ENCODE results near the gene KDM6A. TPM values are rescaled to one million over a fixed set of nuclear protein-coding genes. Genes with fewer than 3 reads are reported as not detected.

Gene KDM6A
- polyA plus RNA-seq, 1 of the 3 experiments (the other 2 are of a cell fraction): 7.4 TPM

GRCh38 chrX:45022150-45022549 lies 149.2 kb downstream of the KDM6A start:
- no peak overlapping the region for H3K4me2 ChIP-seq
- no peaks in the 10 kb centered on the region for H3K4me1 ChIP-seq (ENCODE audit: control insufficient read depth in 1 of 2, insufficient read depth in 2 of 2, low read depth in 1 of 2, low read length in 1 of 2)
- no peak overlapping the region for H3K9ac ChIP-seq
- ChIA-PET POLR2A (no interaction called here), CTCF (interaction anchor here (1.4 kb wide), 1 partner anchor 11 kb away, joined by 3 read pairs; no protein-coding TSS in a partner anchor)
- no peak overlapping the region for H3K4me3 ChIP-seq (ENCODE audit: low read depth in 2 of 2, low read length in 1 of 2)
- peaks cover 6% of the 10 kb centered on the region; the same call in 1 of the 2 replicates for H4K20me1 ChIP-seq (ENCODE audit: insufficient read depth)
- H3K9me3 ChIP-seq: no peaks in the 10 kb centered on the region
- peaks cover 28% of the 10 kb centered on the region for H3K79me2 ChIP-seq (ENCODE audit: insufficient read depth)
- TF ChIP-seq ELF1 (IDR thresholded peaks at IDR 0.05) (no peak), RXRA (IDR thresholded peaks at IDR 0.05; ENCODE audit: borderline replicate concordance, low read depth) (no peak), TAF1 (IDR thresholded peaks at IDR 0.05; ENCODE audit: borderline replicate concordance, low read depth, low read length) (no peak), EZH2phosphoT487 (IDR thresholded peaks at IDR 0.05; ENCODE audit: borderline replicate concordance, low read depth) (no peak), YY1 (IDR thresholded peaks at IDR 0.05; ENCODE audit: low read depth) (no peak), SMC3 (IDR thresholded peaks at IDR 0.05; ENCODE audit: low read depth, low read length) (no peak), GABPA (IDR thresholded peaks at IDR 0.05; ENCODE audit: low read depth) (no peak), REST (IDR thresholded peaks at IDR 0.05; ENCODE audit: low read depth, low read length) (no peak), MXI1 (IDR thresholded peaks at IDR 0.05; ENCODE audit: low read depth, low read length) (no peak), POLR2AphosphoS5 (IDR thresholded peaks at IDR 0.05; ENCODE audit: low read depth, low read length) (no peak), FOSL2 (IDR thresholded peaks at IDR 0.05; ENCODE audit: borderline replicate concordance, low read depth) (no peak), MEF2A (IDR thresholded peaks at IDR 0.05; ENCODE audit: borderline replicate concordance, low read depth) (no peak)
- TF ChIP-seq, protein P1, sequence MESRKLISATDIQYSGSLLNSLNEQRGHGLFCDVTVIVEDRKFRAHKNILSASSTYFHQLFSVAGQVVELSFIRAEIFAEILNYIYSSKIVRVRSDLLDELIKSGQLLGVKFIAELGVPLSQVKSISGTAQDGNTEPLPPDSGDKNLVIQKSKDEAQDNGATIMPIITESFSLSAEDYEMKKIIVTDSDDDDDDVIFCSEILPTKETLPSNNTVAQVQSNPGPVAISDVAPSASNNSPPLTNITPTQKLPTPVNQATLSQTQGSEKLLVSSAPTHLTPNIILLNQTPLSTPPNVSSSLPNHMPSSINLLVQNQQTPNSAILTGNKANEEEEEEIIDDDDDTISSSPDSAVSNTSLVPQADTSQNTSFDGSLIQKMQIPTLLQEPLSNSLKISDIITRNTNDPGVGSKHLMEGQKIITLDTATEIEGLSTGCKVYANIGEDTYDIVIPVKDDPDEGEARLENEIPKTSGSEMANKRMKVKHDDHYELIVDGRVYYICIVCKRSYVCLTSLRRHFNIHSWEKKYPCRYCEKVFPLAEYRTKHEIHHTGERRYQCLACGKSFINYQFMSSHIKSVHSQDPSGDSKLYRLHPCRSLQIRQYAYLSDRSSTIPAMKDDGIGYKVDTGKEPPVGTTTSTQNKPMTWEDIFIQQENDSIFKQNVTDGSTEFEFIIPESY (IDR thresholded peaks at IDR 0.05; ENCODE audit: borderline replicate concordance, low read depth): no peak
- TF ChIP-seq, protein P2, sequence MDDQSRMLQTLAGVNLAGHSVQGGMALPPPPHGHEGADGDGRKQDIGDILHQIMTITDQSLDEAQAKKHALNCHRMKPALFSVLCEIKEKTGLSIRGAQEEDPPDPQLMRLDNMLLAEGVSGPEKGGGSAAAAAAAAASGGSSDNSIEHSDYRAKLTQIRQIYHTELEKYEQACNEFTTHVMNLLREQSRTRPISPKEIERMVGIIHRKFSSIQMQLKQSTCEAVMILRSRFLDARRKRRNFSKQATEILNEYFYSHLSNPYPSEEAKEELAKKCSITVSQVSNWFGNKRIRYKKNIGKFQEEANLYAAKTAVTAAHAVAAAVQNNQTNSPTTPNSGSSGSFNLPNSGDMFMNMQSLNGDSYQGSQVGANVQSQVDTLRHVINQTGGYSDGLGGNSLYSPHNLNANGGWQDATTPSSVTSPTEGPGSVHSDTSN (IDR thresholded peaks at IDR 0.05): no peak
- TF ChIP-seq, protein P3, sequence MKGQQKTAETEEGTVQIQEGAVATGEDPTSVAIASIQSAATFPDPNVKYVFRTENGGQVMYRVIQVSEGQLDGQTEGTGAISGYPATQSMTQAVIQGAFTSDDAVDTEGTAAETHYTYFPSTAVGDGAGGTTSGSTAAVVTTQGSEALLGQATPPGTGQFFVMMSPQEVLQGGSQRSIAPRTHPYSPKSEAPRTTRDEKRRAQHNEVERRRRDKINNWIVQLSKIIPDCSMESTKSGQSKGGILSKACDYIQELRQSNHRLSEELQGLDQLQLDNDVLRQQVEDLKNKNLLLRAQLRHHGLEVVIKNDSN (IDR thresholded peaks at IDR 0.05; ENCODE audit: borderline replicate concordance, low read depth): no peak
- H3K36me3 ChIP-seq (replicated peaks in 1 of 2; ENCODE audit: control insufficient read depth in 1 of 2, insufficient read depth in 2 of 2, low read length in 1 of 2): no peaks in the 10 kb centered on the region
- no peaks in the 10 kb centered on the region for H3K27me3 ChIP-seq (ENCODE audit: insufficient read depth)
- H3K9me2 ChIP-seq: no peaks in the 10 kb centered on the region
- H2AFZ ChIP-seq (ENCODE audit: low read depth): no peak overlapping the region
- no peaks in the 10 kb centered on the region for H3F3A ChIP-seq (replicated peaks; ENCODE audit: insufficient read depth)
- H3K27ac ChIP-seq (ENCODE audit: low read depth in 2 of 2, low read length in 1 of 2): no peak overlapping the region
- WGBS (ENCODE audit: low lambda C conversion rate): 94% methylated on average over 5 of the region's 5 CpGs
- no peak for DNase-seq
